SK-N-SH treated with all-trans-retinoic acid at 6 μM for 48 hours (cell line): ENCODE measurements around the gene PLCB4.

Experiments used
- ATAC-seq: fragments of 200-7000 bp; cut with Tn5 transposase; 3 replicates; pipeline ENCODE4 v1.9.1; 2020; ENCODE audit warnings: mild to moderate bottlenecking, moderate library complexity
- BACH2 ChIP-seq: fragments of 250-450 bp; sonication (Bioruptor Pico); IDR thresholded peaks from 2 replicates; pipeline ENCODE4 v1.9.0; 2021; ENCODE audit warnings: mild to moderate bottlenecking, borderline replicate concordance
- CSDC2 ChIP-seq: fragments of 250-450 bp; sonication (Bioruptor Pico); IDR thresholded peaks from 2 replicates; pipeline ENCODE4 v1.5.0; 2020; ENCODE audit warnings: mild to moderate bottlenecking, moderate library complexity
- ESRRG ChIP-seq: fragments of 250-450 bp; sonication (Bioruptor Pico); IDR thresholded peaks from 2 replicates; pipeline ENCODE4 v1.6.1; 2021; ENCODE audit warnings: mild to moderate bottlenecking
- ISL1 ChIP-seq: fragments of 250-450 bp; sonication (Bioruptor Pico); IDR thresholded peaks from 2 replicates; pipeline ENCODE4 v2.1.2; 2022; ENCODE audit warnings: mild to moderate bottlenecking, moderate library complexity
- OSR1 ChIP-seq: fragments of 250-450 bp; sonication (Bioruptor Pico); IDR thresholded peaks from 2 replicates; pipeline ENCODE4 v1.8.0; 2022; ENCODE audit warnings: moderate library complexity, mild to moderate bottlenecking, inconsistent platforms
- PPARA ChIP-seq: fragments of 250-450 bp; sonication (Bioruptor Pico); IDR thresholded peaks from 2 replicates; pipeline ENCODE4 v1.5.0; 2020; ENCODE audit warnings: mild to moderate bottlenecking, borderline replicate concordance
- RARB ChIP-seq: fragments of 250-450 bp; sonication (Bioruptor Pico); IDR thresholded peaks from 2 replicates; pipeline ENCODE4 v1.8.0; 2021; ENCODE audit warnings: mild to moderate bottlenecking, moderate library complexity
- SNAI2 ChIP-seq: fragments of 250-450 bp; sonication (Bioruptor Pico); IDR thresholded peaks from 2 replicates; pipeline ENCODE4 v1.5.0; 2020; ENCODE audit warnings: mild to moderate bottlenecking, moderate library complexity
- TCF4 ChIP-seq: fragments of 250-450 bp; sonication (Bioruptor Pico); IDR thresholded peaks from 2 replicates; pipeline ENCODE4 v1.8.0; 2021; ENCODE audit warnings: mild to moderate bottlenecking, moderate library complexity, borderline replicate concordance
- TOX ChIP-seq: fragments of 250-450 bp; sonication (Bioruptor Pico); IDR thresholded peaks from 2 replicates; pipeline ENCODE4 v1.8.0; 2021; ENCODE audit warnings: mild to moderate bottlenecking, moderate library complexity, borderline replicate concordance
- ZFP3 ChIP-seq: fragments of 250-450 bp; sonication (Bioruptor Pico); IDR thresholded peaks from 2 replicates; pipeline ENCODE4 v1.5.0; 2020; ENCODE audit warnings: mild to moderate bottlenecking, moderate library complexity
- ZFP30 ChIP-seq: fragments of 450-650 bp; formaldehyde crosslinking; IDR thresholded peaks from 2 replicates; pipeline ENCODE4 v1.5.0; 2022; ENCODE audit warnings: mild to moderate bottlenecking, moderate library complexity
- ZNF565 ChIP-seq: fragments of 450-650 bp; formaldehyde crosslinking; conservative IDR thresholded peaks from 2 replicates; pipeline ENCODE4 v1.5.0; 2020; ENCODE audit warnings: low read depth, mild to moderate bottlenecking, moderate library complexity
- ZNF70 ChIP-seq: fragments of 450-650 bp; formaldehyde crosslinking; IDR thresholded peaks from 2 replicates; pipeline ENCODE4 v1.5.0; 2020; ENCODE audit warnings: mild to moderate bottlenecking, moderate library complexity
- ZNF8 ChIP-seq: fragments of 450-650 bp; formaldehyde crosslinking; IDR thresholded peaks from 2 replicates; pipeline ENCODE4 v1.5.0; 2020; ENCODE audit warnings: mild to moderate bottlenecking, moderate library complexity
- TF ChIP-seq, protein P1 (sequence below): fragments of 250-450 bp; sonication (Bioruptor Pico); IDR thresholded peaks from 2 replicates; pipeline ENCODE4 v1.8.0; 2021; ENCODE audit warnings: low read depth, mild to moderate bottlenecking, moderate library complexity, borderline replicate concordance
- TF ChIP-seq, protein P2 (sequence below): fragments of 250-450 bp; sonication (Bioruptor Pico); IDR thresholded peaks from 2 replicates; pipeline ENCODE4 v1.5.0; 2020; ENCODE audit warnings: mild to moderate bottlenecking, moderate library complexity

The PLCB4 gene

DNA sequence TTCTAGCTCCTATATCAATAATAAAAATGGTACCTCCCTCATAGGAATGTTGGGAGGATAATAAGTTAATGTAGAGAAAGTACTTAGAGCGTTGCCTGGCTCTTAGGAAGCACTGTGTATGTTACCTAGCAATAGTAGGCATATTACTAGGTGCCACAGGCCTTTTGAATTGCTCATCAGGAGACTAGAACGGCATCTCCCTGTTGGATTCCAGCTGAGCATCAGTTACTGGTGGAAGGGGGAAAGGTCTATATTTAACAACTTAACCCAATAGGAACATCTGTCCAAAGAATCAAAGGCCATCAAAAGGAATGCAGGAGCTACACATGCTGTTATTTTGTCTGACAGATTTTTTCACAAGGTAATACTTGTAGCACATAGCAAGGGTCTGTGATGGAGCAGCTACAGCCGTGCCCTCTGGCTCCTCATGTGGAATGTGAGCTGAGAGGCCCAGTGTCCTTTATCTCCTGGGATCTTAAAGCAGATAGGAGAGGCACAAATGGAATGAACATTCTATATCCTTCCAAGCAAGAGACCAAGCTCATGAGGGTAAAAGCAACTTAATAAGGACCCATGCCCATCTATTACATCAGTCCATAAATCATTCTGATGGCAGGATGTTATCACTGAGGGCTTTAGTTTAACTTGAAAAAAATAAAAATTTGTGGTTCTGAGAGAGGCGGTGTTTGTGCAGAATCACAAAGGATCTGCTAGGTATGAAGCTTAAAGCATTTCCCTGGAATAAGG, 260.6 kb downstream of the PLCB4 start:
- ATAC-seq, result peak; percentile 58
- TF ChIP-seq ISL1 (CRISPR knock-in tag), result peak; percentile 61
- TF ChIP-seq, protein P1, sequence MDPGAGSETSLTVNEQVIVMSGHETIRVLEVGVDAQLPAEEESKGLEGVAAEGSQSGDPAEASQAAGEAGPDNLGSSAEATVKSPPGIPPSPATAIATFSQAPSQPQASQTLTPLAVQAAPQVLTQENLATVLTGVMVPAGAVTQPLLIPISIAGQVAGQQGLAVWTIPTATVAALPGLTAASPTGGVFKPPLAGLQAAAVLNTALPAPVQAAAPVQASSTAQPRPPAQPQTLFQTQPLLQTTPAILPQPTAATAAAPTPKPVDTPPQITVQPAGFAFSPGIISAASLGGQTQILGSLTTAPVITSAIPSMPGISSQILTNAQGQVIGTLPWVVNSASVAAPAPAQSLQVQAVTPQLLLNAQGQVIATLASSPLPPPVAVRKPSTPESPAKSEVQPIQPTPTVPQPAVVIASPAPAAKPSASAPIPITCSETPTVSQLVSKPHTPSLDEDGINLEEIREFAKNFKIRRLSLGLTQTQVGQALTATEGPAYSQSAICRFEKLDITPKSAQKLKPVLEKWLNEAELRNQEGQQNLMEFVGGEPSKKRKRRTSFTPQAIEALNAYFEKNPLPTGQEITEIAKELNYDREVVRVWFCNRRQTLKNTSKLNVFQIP (CRISPR knock-in tag), result no peak
- TF ChIP-seq ZNF565 (CRISPR knock-in tag), result no peak
- no peak for TF ChIP-seq PPARA (CRISPR knock-in tag)

DNA sequence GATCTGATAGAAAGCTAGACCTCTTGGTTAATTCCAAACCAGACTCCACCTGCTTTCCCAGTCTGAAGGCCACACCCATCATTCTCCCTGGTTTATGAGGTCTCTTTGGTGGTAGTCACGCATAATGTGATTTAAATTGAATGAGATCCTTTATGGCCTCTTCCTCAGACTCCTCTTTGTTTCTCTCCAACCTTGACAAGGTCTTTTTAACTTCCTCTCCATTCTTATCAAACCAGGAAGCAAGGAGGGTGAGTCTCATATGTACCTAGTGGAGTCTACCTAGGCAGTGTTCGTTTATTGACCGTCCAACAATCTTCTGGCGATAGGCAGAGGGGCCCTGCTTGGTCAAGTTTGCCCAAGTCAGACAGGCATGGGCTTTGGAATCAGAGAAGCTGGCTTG, 261.3 kb downstream of the PLCB4 start:
- TF ChIP-seq RARB (CRISPR knock-in tag) (no peak), ISL1 (CRISPR knock-in tag) (no peak)
- ATAC-seq, result no peak

DNA sequence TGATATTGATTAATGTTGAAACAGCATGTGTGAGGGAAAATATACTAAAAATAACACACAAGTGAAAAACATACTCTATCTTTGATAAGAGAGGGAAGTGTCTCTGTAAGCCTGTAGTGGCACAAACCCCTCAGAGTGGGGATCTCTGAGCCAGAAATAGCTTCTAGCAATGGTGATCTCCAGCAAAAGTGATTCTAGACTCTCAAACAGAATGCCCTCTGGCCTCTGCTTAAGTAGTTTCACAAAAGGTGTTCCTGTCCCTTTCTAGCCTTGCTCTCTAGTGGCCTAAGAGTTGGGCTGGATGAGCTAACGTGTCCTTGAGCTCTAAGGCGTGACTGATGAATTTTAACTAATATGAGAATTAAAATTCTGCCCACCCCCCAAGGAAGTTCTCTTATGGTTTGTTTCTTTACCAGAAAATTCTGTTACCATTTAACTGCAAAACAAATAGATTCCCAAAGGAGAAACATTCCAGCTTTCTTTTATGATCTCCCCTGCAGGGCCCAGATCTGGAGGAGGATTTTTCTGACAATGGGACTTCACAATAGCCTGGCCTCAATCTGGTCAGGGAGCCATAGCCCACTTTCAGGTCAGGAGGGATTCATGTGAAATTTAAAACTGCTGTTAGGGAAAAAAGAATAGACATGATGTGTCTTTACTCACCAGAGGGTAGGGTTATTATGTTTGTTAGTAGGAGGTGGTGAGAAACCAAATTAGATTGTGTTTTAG, 263.0 kb downstream of the PLCB4 start:
- TF ChIP-seq SNAI2 (no peak), ZNF70 (CRISPR knock-in tag) (no peak), ZNF8 (CRISPR knock-in tag) (no peak), TOX (CRISPR knock-in tag) (no peak), PPARA (CRISPR knock-in tag) (no peak), ISL1 (CRISPR knock-in tag) (no peak), ESRRG (CRISPR knock-in tag) (no peak), CSDC2 (CRISPR knock-in tag) (no peak), ZFP30 (no peak), ZFP3 (CRISPR knock-in tag) (no peak), BACH2 (CRISPR knock-in tag) (no peak), TCF4 (CRISPR knock-in tag) (no peak), ZNF565 (CRISPR knock-in tag) (no peak)
- TF ChIP-seq, protein P2, sequence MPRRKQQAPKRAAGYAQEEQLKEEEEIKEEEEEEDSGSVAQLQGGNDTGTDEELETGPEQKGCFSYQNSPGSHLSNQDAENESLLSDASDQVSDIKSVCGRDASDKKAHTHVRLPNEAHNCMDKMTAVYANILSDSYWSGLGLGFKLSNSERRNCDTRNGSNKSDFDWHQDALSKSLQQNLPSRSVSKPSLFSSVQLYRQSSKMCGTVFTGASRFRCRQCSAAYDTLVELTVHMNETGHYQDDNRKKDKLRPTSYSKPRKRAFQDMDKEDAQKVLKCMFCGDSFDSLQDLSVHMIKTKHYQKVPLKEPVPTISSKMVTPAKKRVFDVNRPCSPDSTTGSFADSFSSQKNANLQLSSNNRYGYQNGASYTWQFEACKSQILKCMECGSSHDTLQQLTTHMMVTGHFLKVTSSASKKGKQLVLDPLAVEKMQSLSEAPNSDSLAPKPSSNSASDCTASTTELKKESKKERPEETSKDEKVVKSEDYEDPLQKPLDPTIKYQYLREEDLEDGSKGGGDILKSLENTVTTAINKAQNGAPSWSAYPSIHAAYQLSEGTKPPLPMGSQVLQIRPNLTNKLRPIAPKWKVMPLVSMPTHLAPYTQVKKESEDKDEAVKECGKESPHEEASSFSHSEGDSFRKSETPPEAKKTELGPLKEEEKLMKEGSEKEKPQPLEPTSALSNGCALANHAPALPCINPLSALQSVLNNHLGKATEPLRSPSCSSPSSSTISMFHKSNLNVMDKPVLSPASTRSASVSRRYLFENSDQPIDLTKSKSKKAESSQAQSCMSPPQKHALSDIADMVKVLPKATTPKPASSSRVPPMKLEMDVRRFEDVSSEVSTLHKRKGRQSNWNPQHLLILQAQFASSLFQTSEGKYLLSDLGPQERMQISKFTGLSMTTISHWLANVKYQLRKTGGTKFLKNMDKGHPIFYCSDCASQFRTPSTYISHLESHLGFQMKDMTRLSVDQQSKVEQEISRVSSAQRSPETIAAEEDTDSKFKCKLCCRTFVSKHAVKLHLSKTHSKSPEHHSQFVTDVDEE, result no peak
- TF ChIP-seq, protein P1 (CRISPR knock-in tag), result no peak
- ATAC-seq, result no peak

DNA sequence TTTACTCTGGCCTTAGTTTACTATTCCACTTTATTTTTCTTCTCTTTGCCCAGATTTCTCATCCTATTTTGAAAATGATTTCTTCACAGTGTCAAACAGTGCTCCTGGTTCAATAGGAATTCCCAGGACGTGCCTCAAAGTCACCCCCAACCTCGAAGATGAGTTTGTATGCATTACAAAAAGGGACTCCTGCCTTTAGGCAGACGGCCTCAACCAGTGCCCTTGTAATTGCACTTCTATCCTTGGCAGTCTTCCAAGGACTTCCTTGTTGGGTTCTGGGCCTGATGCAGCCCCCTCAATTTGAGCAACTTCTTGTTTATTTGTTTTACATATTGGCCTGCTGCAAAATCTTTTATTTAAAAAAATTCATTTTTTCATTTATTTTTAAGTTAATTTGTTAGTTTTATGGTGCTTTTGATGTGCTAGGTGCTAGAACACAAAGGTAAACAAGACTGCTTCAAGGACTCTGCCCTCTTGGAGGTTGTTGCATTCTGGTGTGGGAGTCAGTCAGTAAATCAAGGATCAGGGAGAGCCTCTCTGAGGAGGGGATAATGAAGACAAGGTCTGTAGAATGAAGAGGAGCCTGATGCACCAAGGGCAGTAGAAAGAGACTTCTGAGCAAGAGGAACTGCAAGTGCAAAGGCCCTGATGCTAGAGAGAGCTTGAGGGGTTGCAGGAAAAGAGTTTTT, 264.0 kb downstream of the PLCB4 start:
- TF ChIP-seq ZNF8 (CRISPR knock-in tag) (no peak), OSR1 (CRISPR knock-in tag) (no peak), ZFP3 (CRISPR knock-in tag) (no peak), ESRRG (CRISPR knock-in tag) (no peak)
- TF ChIP-seq, protein P1 (CRISPR knock-in tag), result no peak
- ATAC-seq, result no peak
